Epithelial cell of proximal tubule (primary cell): Measurements from ENCODE around the gene RHOH. TPM values are rescaled to one million over a fixed set of nuclear protein-coding genes. Genes with fewer than 3 reads are reported as not detected.

Source experiments
- DNase-seq: peaks from one replicate; pipeline ENCODE4 v3.0.0-alpha.2; 2011; ENCODE audit warnings: low read depth
- H3K4me3 ChIP-seq: 2 replicates; pipeline ENCODE4 v1.5.1; 2011; ENCODE audit warnings: low read depth, mild to moderate bottlenecking, low read length
- CTCF ChIP-seq: conservative IDR thresholded peaks from 2 replicates; pipeline ENCODE4 v1.5.1; 2012; ENCODE audit warnings: low read depth, mild to moderate bottlenecking, low read length
- total RNA-seq: library from RNA; depleted of rRNA; stranded (reverse); fragments of >200 nt; gene quantifications from 2 replicates; pipeline ENCODE4 v1.2.3, GENCODE V29; 2015

Gene RHOH
- total RNA-seq, 1 donor from 2014 or later: not detected

- TF ChIP-seq CTCF: no peak
- DNase-seq: no peak
- H3K4me3 ChIP-seq: no peak overlapping the region
These were observed 10.8 kb upstream of the RHOH start for GRCh38 chr4:40185830-40186664.

GRCh38 chr4:40186665-40187014, 10.2 kb upstream of the RHOH start:
- DNase-seq: no peak
- no peak overlapping the region for H3K4me3 ChIP-seq
- no peak for TF ChIP-seq CTCF

- H3K4me3 ChIP-seq: no peak overlapping the region
- no peak for DNase-seq
- TF ChIP-seq CTCF: no peak
These were observed 9.4 kb upstream of the RHOH start for GRCh38 chr4:40187386-40187906.

GRCh38 chr4:40190019-40190418, 6.8 kb upstream of the RHOH start:
- no peak for DNase-seq
- no peak overlapping the region for H3K4me3 ChIP-seq
- TF ChIP-seq CTCF: no peak

- DNase-seq: no peak
- H3K4me3 ChIP-seq: no peak overlapping the region
- TF ChIP-seq CTCF: no peak
These were observed 6.4 kb upstream of the RHOH start for GRCh38 chr4:40190465-40190864.

GRCh38 chr4:40190880-40191815, 5.7 kb upstream of the RHOH start:
- no peak overlapping the region for H3K4me3 ChIP-seq
- no peak for TF ChIP-seq CTCF
- no peak for DNase-seq
